Osteoblast (primary cell): ENCODE measurements around the gene TGM1. TPM values are rescaled to one million over a fixed set of nuclear protein-coding genes. Genes with fewer than 3 reads are reported as not detected.
A peak's percentile ranks its signal among the peaks of the same experiment; 100 is the strongest.

ENCODE experiments used
- DNase-seq: peaks from one replicate; pipeline ENCODE4 v3.0.0; 2011; ENCODE audit warnings: low spot score, mixed read lengths; ENCODE audit not compliant: insufficient read length; ENCODE audit errors: missing footprints
- H2AFZ ChIP-seq: 2 replicates; pipeline ENCODE4 v1.6.0; 2011; ENCODE audit warnings: mild to moderate bottlenecking, low read length
- H3K27ac ChIP-seq: 2 replicates; pipeline ENCODE4 v1.5.1; 2011; ENCODE audit warnings: mild to moderate bottlenecking, low read depth, low read length, moderate library complexity
- H3K27me3 ChIP-seq: 2 replicates; pipeline ENCODE4 v1.6.0; 2012; ENCODE audit warnings: mild to moderate bottlenecking, control low read depth, inconsistent platforms, low read length, moderate library complexity; ENCODE audit not compliant: insufficient read depth
- H3K36me3 ChIP-seq: 2 replicates; pipeline ENCODE4 v1.5.1; 2011; ENCODE audit warnings: mild to moderate bottlenecking, low read length, control low read depth, moderate library complexity; ENCODE audit not compliant: insufficient read depth
- H3K4me1 ChIP-seq: 2 replicates; pipeline ENCODE4 v1.5.1; 2011; ENCODE audit warnings: mild to moderate bottlenecking, low read length, control low read depth, moderate library complexity; ENCODE audit not compliant: insufficient read depth
- H3K4me2 ChIP-seq: 2 replicates; pipeline ENCODE4 v1.6.0; 2011; ENCODE audit warnings: mild to moderate bottlenecking, low read length; ENCODE audit not compliant: insufficient read depth
- H3K4me3 ChIP-seq: fragments of 200-600 bp; sonication (generic); 3 replicates; pipeline ENCODE4 v1.5.1; 2012; ENCODE audit warnings: mild to moderate bottlenecking, low read length, inconsistent platforms; ENCODE audit not compliant: insufficient read depth
- H3K79me2 ChIP-seq: 2 replicates; pipeline ENCODE4 v1.6.0; 2012; ENCODE audit warnings: mild to moderate bottlenecking, low read length, control low read depth, inconsistent platforms; ENCODE audit not compliant: insufficient read depth
- H3K9me3 ChIP-seq: 2 replicates; pipeline ENCODE4 v1.5.1; 2011; ENCODE audit warnings: low read depth, low read length, control low read depth
- H4K20me1 ChIP-seq: 2 replicates; pipeline ENCODE4 v1.6.0; 2012; ENCODE audit warnings: mild to moderate bottlenecking, low read length, control low read depth; ENCODE audit not compliant: insufficient read depth
- CTCF ChIP-seq: IDR thresholded peaks from 2 replicates; pipeline ENCODE4 v1.5.1; 2011; ENCODE audit warnings: mild to moderate bottlenecking, low read depth, low read length, moderate library complexity; ENCODE audit errors: extremely low read depth
- total RNA-seq: library from RNA; depleted of rRNA; stranded (reverse); fragments of >200 nt; gene quantifications from 2 replicates; pipeline ENCODE4 v1.2.3, GENCODE V29; 2012

Gene TGM1
- total RNA-seq, 1 donor = 0.36 TPM

DNA sequence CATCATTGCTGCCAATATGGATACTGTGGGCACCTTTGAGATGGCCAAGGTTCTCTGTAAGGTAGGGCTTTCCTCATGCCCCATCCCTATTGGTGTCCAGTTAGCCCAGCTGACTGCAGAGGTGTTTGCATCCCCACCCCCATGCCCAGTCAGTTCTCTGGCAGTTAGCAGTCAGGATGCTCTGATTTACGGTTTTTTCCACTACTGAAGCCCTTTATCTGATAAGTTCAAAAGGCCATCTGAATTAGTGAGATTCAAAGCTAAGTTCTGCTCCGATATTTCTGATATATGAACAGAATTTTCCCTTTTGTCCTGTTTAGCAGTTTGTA, 29.5 kb downstream of the TGM1 start:
- no peak for TF ChIP-seq CTCF
- peaks cover 2% of the 10 kb centered on the region for H4K20me1 ChIP-seq
- H2AFZ ChIP-seq = peak overlapping the region; percentile 97
- peaks cover 70% of the 10 kb centered on the region for H3K79me2 ChIP-seq
- H3K4me1 ChIP-seq = peaks cover 39% of the 10 kb centered on the region
- H3K4me3 ChIP-seq = peak overlapping the region; percentile 97
- no peak for DNase-seq
- no peaks in the 10 kb centered on the region for H3K27me3 ChIP-seq
- H3K4me2 ChIP-seq = peak overlapping the region; percentile 92
- peak overlapping the region; percentile 93 for H3K27ac ChIP-seq
- H3K36me3 ChIP-seq = peaks cover 40% of the 10 kb centered on the region
- H3K9me3 ChIP-seq = no peaks in the 10 kb centered on the region

DNA sequence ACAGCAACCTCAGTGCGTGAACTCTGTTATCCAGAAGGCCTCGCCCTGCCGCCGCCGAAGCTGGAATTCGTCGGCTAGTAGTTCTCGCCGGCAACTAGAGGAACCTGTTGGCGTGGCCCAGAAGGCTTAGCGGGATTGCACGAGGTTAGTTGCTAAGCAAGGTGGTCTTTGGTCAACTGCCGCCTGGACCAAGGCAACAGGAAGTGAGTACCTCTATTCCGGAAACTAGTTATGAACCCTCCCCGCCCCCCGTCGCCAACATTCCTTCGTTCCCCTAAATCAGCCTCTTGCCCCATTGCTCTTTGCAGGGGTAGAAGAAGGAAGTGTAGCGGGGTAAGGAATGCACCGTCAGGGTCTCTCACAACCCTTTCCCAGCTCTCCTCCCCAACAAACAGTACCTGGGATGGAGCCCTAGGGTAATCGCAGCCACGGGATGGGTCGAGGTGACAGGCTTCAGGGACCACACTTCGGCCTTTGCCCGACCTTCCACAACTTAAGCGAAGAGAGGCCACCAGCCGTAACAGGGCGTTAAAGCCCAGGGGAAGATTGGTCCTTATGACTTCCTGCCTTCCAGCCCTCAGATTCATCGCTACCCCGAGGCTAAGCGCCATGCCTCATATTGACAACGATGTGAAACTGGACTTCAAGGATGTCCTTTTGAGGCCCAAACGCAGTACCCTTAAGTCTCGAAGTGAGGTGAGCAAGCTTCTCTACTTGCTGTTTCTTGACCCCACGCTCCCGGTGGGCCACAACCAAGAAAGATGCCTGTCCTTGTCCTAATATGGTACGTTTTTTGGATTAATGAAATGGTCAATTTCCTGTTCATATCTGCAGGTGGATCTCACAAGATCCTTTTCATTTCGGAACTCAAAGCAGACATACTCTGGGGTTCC, 30.1 kb downstream of the TGM1 start, which contains the start of gene GMPR2:
GMPR2 (plus strand) TSS at position 285 of the 893 bp plus-strand sequence; CDS start at position 610, 325 bp downstream.
- H3K4me2 ChIP-seq = peak within 1 kb of the TSS; percentile 92
- H2AFZ ChIP-seq = peak within 1 kb of the TSS; percentile 97
- no peak for TF ChIP-seq CTCF
- peak within 1 kb of the TSS; percentile 97 for H3K4me3 ChIP-seq
- H3K27ac ChIP-seq = peak within 1 kb of the TSS; percentile 93
- H4K20me1 ChIP-seq = peaks cover 2% of the 10 kb centered on the region
- H3K27me3 ChIP-seq = no peaks in the 10 kb centered on the region
- peaks cover 37% of the 10 kb centered on the region for H3K36me3 ChIP-seq
- H3K79me2 ChIP-seq = peaks cover 73% of the 10 kb centered on the region
- peak; percentile 77 for DNase-seq
- H3K9me3 ChIP-seq = no peaks in the 10 kb centered on the region
- peaks cover 34% of the 10 kb centered on the region for H3K4me1 ChIP-seq

GRCh38 chr14:24232121-24232644, 30.8 kb downstream of the TGM1 start, which contains the start of gene NEDD8:
TSS of gene NEDD8 (minus strand) at chr14:24232367. CDS start at chr14:24232267, 100 bp downstream.
- peak; percentile 95 for DNase-seq
- peaks cover 34% of the 10 kb centered on the region for H3K4me1 ChIP-seq

More at GRCh38 chr14:24232121-24232644, 30.8 kb downstream of the TGM1 start, which contains the start of gene NEDD8:
- Histone ChIP-seq H2AFZ (peak within 1 kb of the TSS; percentile 97), H3K4me3 (peak within 1 kb of the TSS; percentile 97), H3K27me3 (no peaks in the 10 kb centered on the region), H3K79me2 (peaks cover 80% of the 10 kb centered on the region), H3K27ac (peak within 1 kb of the TSS; percentile 93), H3K36me3 (peaks cover 30% of the 10 kb centered on the region), H4K20me1 (peaks cover 3% of the 10 kb centered on the region), H3K4me2 (peak within 1 kb of the TSS; percentile 92), H3K9me3 (no peaks in the 10 kb centered on the region)
- TF ChIP-seq CTCF = no peak
